ENCODE measurements around the gene VPS52. TPM values are rescaled to one million over a fixed set of nuclear protein-coding genes. Genes with fewer than 3 reads are reported as not detected.
"Not testable (repeated sequence)": the region's sequence is repeated elsewhere in the genome, so short reads cannot be mapped to it uniquely, and the experiment has no call there.

The VPS52 gene
- total RNA-seq, 1 experiment from 2014 or later, result 47.8 TPM

- DNase-seq (ENCODE audit: unreplicated experiment), result no peak
- H3K4me1 Mint-ChIP-seq (ENCODE audit: insufficient read depth, unreplicated experiment), result no peaks in the 10 kb centered on the region
- peaks cover 57% of the 10 kb centered on the region for H3K27me3 Mint-ChIP-seq (ENCODE audit: insufficient read depth, unreplicated experiment)
- H3K4me3 Mint-ChIP-seq (ENCODE audit: unreplicated experiment), result no peak overlapping the region
- H3K36me3 Mint-ChIP-seq (ENCODE audit: insufficient read depth, unreplicated experiment), result no peaks in the 10 kb centered on the region
- intact Hi-C loops (cut with micrococcal nuclease), result no loop called here
- no peaks in the 10 kb centered on the region for H3K9me3 Mint-ChIP-seq (ENCODE audit: unreplicated experiment)
- no peak for TF ChIP-seq CTCF (IDR thresholded peaks at IDR 0.05; ENCODE audit: unreplicated experiment)
- CTCF ChIA-PET, result interaction anchor here (0.8 to 1.1 kb wide), 2 partner anchors 41 to 108 kb away, joined by 3 read pairs; no protein-coding TSS in a partner anchor
- H3K27ac Mint-ChIP-seq (ENCODE audit: low read depth, unreplicated experiment), result no peak overlapping the region
- POLR2A ChIA-PET, result interaction anchor here (1.0 to 1.4 kb wide), 2 partner anchors 16 to 34 kb away, joined by 4 to 5 read pairs; partner anchors contain the start of gene VPS52
- BruUV-seq (replicated peaks), result no TSS peak
Observed at GRCh38 chr6:33237741-33238140, 33.9 kb downstream of the VPS52 start.

DNA sequence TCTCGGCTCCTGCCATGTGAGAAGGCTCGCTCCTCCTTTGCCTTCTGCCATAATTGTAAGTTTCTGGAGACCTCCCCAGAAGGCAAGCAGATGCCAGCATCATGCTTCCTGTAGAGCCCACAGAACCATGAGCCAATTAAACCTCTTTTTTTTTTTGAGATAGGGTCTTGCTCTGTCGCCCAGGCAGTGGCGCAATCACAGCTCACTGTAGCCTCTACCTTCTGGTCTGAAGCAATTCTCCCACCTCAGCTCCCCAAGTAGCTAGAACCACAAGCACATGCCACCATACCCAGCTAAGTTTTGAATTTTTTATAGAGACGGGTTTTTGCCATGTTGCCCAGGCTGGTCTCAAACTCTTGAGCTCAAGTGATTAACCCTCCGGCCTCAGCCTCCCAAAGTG is 34.8 kb downstream of the VPS52 start:
- BruUV-seq (replicated peaks), result no TSS peak
- intact Hi-C loops (cut with micrococcal nuclease), result no loop called here
- no peak overlapping the region for H3K27ac Mint-ChIP-seq (ENCODE audit: low read depth, unreplicated experiment)
- no peaks in the 10 kb centered on the region for H3K4me1 Mint-ChIP-seq (ENCODE audit: insufficient read depth, unreplicated experiment)
- POLR2A ChIA-PET, result no interaction called here
- no peak overlapping the region for H3K4me3 Mint-ChIP-seq (ENCODE audit: unreplicated experiment)
- no peaks in the 10 kb centered on the region for H3K36me3 Mint-ChIP-seq (ENCODE audit: insufficient read depth, unreplicated experiment)
- no peaks in the 10 kb centered on the region for H3K9me3 Mint-ChIP-seq (ENCODE audit: unreplicated experiment)
- DNase-seq (ENCODE audit: unreplicated experiment), result no peak
- H3K27me3 Mint-ChIP-seq (ENCODE audit: insufficient read depth, unreplicated experiment), result peaks cover 56% of the 10 kb centered on the region
- CTCF ChIA-PET, result interaction anchor here (0.6 to 0.7 kb wide), 2 partner anchors 8 to 304 kb away, joined by 3 to 5 read pairs; no protein-coding TSS in a partner anchor
- no peak for TF ChIP-seq CTCF (IDR thresholded peaks at IDR 0.05; ENCODE audit: unreplicated experiment)

GRCh38 chr6:33236328-33236727 is 35.3 kb downstream of the VPS52 start:
- DNase-seq (ENCODE audit: unreplicated experiment), result no peak
- Mint-ChIP-seq H3K36me3 (ENCODE audit: insufficient read depth, unreplicated experiment) (no peaks in the 10 kb centered on the region), H3K4me1 (ENCODE audit: insufficient read depth, unreplicated experiment) (no peaks in the 10 kb centered on the region), H3K9me3 (ENCODE audit: unreplicated experiment) (no peaks in the 10 kb centered on the region), H3K27me3 (ENCODE audit: insufficient read depth, unreplicated experiment) (peaks cover 59% of the 10 kb centered on the region), H3K27ac (ENCODE audit: low read depth, unreplicated experiment) (no peak overlapping the region), H3K4me3 (ENCODE audit: unreplicated experiment) (no peak overlapping the region)
- CTCF ChIA-PET, result interaction anchor here (0.6 to 1.5 kb wide), 4 partner anchors 8 to 87 kb away, joined by 3 to 5 read pairs (median 4); no protein-coding TSS in a partner anchor
- no TSS peak for BruUV-seq (replicated peaks)
- intact Hi-C loops (cut with micrococcal nuclease), result no loop called here
- no peak for TF ChIP-seq CTCF (IDR thresholded peaks at IDR 0.05; ENCODE audit: unreplicated experiment)
- POLR2A ChIA-PET, result no interaction called here

DNA sequence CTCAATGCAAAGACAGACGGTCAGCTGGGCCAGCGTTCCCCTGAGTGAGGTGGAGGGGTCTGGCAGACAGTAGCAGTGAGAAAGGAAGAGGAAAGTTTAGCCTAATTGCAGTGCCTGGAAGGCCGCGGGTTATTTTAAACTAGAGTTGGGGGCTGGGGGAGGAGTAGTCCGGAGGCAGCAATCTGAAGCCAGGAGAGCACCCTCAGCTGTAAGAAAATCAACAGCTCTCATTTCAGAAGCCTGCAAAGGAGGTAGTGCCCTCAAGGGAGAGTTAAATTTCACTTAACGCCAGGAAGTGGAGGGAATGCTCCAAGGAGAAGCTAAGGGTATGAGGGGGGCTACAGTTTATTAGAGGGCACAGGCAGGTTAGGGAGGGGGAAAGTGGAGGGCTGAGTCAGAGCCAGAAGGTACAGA is 36.4 kb downstream of the VPS52 start:
- Mint-ChIP-seq H3K4me3 (ENCODE audit: unreplicated experiment) (no peak overlapping the region), H3K36me3 (ENCODE audit: insufficient read depth, unreplicated experiment) (no peaks in the 10 kb centered on the region)

GRCh38 chr6:33226503-33227120 is 45.1 kb downstream of the VPS52 start:
- H3K4me1 Mint-ChIP-seq (ENCODE audit: insufficient read depth, unreplicated experiment); DNase-seq (ENCODE audit: unreplicated experiment); BruUV-seq (replicated peaks); H3K27ac Mint-ChIP-seq (ENCODE audit: low read depth, unreplicated experiment); intact Hi-C loops (cut with micrococcal nuclease); H3K36me3 Mint-ChIP-seq (ENCODE audit: insufficient read depth, unreplicated experiment); H3K4me3 Mint-ChIP-seq (ENCODE audit: unreplicated experiment); H3K9me3 Mint-ChIP-seq (ENCODE audit: unreplicated experiment): not testable (repeated sequence)
- H3K27me3 Mint-ChIP-seq (ENCODE audit: insufficient read depth, unreplicated experiment), result peaks cover 66% of the 10 kb centered on the region
- POLR2A ChIA-PET, result interaction anchor here (0.6 to 1.0 kb wide), 3 partner anchors 21 to 1416 kb away, joined by 3 to 4 read pairs (median 3); no protein-coding TSS in a partner anchor
- CTCF ChIA-PET, result interaction anchor here (0.6 to 1.0 kb wide), 2 partner anchors 107 to 240 kb away, joined by 3 read pairs; no protein-coding TSS in a partner anchor

More for the DNA sequence above, 36.4 kb downstream of the VPS52 start:
- TF ChIP-seq CTCF (IDR thresholded peaks at IDR 0.05; ENCODE audit: unreplicated experiment), result no peak
- intact Hi-C loops (cut with micrococcal nuclease), result no loop called here
- BruUV-seq (replicated peaks), result no TSS peak
- no peak for DNase-seq (ENCODE audit: unreplicated experiment)
- CTCF ChIA-PET, result interaction anchor here (0.7 to 1.5 kb wide), 5 partner anchors 9 to 250 kb away, joined by 3 to 5 read pairs (median 4); no protein-coding TSS in a partner anchor
- H3K27ac Mint-ChIP-seq (ENCODE audit: low read depth, unreplicated experiment), result no peak overlapping the region
- no peaks in the 10 kb centered on the region for H3K9me3 Mint-ChIP-seq (ENCODE audit: unreplicated experiment)
- POLR2A ChIA-PET, result no interaction called here
- no peaks in the 10 kb centered on the region for H3K4me1 Mint-ChIP-seq (ENCODE audit: insufficient read depth, unreplicated experiment)
- peaks cover 61% of the 10 kb centered on the region for H3K27me3 Mint-ChIP-seq (ENCODE audit: insufficient read depth, unreplicated experiment)
